Glutamatergic neuron (in vitro differentiated cells): ENCODE results near the gene VGLL2. TPM values are rescaled to one million over a fixed set of nuclear protein-coding genes. Genes with fewer than 3 reads are reported as not detected.

Source experiments
- DNase-seq: peaks from one replicate; pipeline ENCODE4 v3.0.0; 2022
- H3K27ac Mint-ChIP-seq: one replicate; pipeline ENCODE4 v1.8.0; 2020; ENCODE audit warnings: mild to moderate bottlenecking, mixed read lengths, inconsistent platforms; ENCODE audit not compliant: unreplicated experiment
- H3K27me3 Mint-ChIP-seq: one replicate; pipeline ENCODE4 v1.8.0; 2020; ENCODE audit warnings: mild to moderate bottlenecking, moderate library complexity, mixed read lengths, inconsistent platforms; ENCODE audit not compliant: unreplicated experiment
- H3K36me3 Mint-ChIP-seq: one replicate; pipeline ENCODE4 v1.8.0; 2020; ENCODE audit warnings: mild to moderate bottlenecking, mixed read lengths, inconsistent platforms; ENCODE audit not compliant: unreplicated experiment
- H3K4me1 Mint-ChIP-seq: one replicate; pipeline ENCODE4 v1.8.0; 2020; ENCODE audit warnings: mild to moderate bottlenecking, low read depth, mixed read lengths, inconsistent platforms; ENCODE audit not compliant: unreplicated experiment
- H3K4me3 Mint-ChIP-seq: one replicate; pipeline ENCODE4 v1.8.0; 2020; ENCODE audit warnings: mild to moderate bottlenecking, mixed read lengths, inconsistent platforms; ENCODE audit not compliant: unreplicated experiment
- H3K9me3 Mint-ChIP-seq: one replicate; pipeline ENCODE4 v1.8.0; 2020; ENCODE audit warnings: mild to moderate bottlenecking, moderate library complexity, mixed read lengths, inconsistent platforms; ENCODE audit not compliant: unreplicated experiment
- total RNA-seq: library from RNA; stranded (reverse); fragmentation: NEBNext Ultra II Directional; extraction: Animal tissue kit (Norgen Biotek cat#: 25700); gene quantifications from one replicate; pipeline ENCODE4 v1.2.1, GENCODE V29; 2021; ENCODE audit not compliant: unreplicated experiment
- TF ChIP-seq, protein P1 (sequence below): fragments of 200-600 bp; sonication (generic); IDR thresholded peaks from one replicate; pipeline ENCODE4 v1.5.0; 2021; ENCODE audit not compliant: partially characterized antibody, unreplicated experiment

The VGLL2 gene
- total RNA-seq, 1 donor from 2014 or later, result not detected

DNA sequence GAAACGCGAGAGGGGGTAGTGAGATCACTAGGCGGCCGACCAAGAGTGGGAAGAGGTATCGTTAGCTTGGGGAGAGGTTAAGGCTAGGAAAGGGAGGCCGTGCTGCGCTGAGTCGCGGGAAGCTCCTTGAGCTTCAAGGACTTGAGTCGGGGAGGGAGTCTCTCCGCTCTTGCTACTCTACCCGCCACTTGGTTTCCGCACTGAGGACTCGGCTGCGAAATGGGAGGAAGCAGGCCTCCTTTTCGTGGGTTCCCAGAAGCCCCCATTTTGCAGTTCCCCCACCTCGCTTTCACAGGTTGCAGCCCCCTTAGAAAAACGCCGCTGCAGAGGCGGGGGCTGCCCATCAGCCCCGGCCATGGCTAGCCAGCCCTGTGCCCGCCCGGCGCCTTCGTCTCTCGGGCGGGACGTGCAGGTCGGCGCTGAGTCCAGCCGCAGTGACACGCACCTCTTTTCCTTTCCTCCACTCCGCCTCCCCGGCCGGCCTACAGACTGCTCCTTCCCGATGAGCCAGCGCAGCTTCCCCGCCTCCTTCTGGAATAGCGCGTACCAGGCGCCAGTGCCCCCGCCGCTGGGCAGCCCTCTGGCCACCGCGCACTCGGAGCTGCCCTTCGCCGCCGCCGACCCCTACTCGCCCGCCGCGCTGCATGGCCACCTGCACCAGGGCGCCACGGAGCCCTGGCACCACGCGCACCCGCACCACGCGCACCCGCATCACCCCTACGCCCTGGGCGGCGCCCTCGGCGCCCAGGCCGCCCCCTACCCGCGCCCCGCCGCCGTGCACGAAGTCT, 4.9 kb downstream of the VGLL2 start:
- no peaks in the 10 kb centered on the region for H3K4me1 Mint-ChIP-seq
- H3K36me3 Mint-ChIP-seq, result no peaks in the 10 kb centered on the region
- H3K27ac Mint-ChIP-seq, result no peak overlapping the region
- TF ChIP-seq, protein P1, sequence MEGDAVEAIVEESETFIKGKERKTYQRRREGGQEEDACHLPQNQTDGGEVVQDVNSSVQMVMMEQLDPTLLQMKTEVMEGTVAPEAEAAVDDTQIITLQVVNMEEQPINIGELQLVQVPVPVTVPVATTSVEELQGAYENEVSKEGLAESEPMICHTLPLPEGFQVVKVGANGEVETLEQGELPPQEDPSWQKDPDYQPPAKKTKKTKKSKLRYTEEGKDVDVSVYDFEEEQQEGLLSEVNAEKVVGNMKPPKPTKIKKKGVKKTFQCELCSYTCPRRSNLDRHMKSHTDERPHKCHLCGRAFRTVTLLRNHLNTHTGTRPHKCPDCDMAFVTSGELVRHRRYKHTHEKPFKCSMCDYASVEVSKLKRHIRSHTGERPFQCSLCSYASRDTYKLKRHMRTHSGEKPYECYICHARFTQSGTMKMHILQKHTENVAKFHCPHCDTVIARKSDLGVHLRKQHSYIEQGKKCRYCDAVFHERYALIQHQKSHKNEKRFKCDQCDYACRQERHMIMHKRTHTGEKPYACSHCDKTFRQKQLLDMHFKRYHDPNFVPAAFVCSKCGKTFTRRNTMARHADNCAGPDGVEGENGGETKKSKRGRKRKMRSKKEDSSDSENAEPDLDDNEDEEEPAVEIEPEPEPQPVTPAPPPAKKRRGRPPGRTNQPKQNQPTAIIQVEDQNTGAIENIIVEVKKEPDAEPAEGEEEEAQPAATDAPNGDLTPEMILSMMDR, result no peak
- peak; percentile 65 for DNase-seq
- H3K4me3 Mint-ChIP-seq, result peak overlapping the region; percentile 81
- H3K9me3 Mint-ChIP-seq, result peaks cover 5% of the 10 kb centered on the region
- peaks cover 32% of the 10 kb centered on the region for H3K27me3 Mint-ChIP-seq

DNA sequence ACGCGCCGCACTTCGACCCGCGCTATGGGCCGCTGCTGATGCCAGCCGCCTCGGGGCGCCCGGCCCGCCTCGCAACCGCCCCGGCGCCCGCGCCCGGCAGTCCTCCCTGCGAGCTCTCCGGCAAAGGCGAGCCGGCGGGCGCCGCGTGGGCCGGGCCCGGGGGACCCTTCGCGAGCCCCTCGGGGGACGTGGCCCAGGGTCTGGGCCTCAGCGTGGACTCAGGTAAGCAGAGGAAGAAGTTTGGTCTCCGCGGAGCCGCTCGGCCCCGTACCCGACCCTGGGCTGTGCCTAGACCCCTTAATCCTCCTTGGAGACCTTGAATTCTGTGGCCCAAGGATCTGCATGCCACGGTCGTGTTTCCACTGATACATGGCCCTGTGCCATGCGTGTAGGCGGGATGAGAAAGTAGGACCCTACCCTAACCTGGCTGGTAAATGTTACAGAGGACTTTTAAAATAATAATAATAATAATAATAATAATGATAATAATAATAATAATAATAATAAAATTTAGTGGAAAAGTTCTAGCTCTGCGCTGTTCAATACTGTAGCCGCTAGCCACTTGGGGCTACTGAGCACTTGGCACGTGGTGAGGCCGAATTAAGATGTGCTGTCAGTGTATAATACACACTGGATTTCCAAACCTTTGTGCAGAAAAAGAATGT, 5.6 kb downstream of the VGLL2 start:
- Mint-ChIP-seq H3K4me1 (no peaks in the 10 kb centered on the region), H3K4me3 (peak overlapping the region; percentile 60), H3K27ac (no peak overlapping the region), H3K36me3 (no peaks in the 10 kb centered on the region), H3K27me3 (peaks cover 28% of the 10 kb centered on the region), H3K9me3 (peaks cover 5% of the 10 kb centered on the region)
- TF ChIP-seq, protein P1, result no peak
- DNase-seq, result peak; percentile 35

DNA sequence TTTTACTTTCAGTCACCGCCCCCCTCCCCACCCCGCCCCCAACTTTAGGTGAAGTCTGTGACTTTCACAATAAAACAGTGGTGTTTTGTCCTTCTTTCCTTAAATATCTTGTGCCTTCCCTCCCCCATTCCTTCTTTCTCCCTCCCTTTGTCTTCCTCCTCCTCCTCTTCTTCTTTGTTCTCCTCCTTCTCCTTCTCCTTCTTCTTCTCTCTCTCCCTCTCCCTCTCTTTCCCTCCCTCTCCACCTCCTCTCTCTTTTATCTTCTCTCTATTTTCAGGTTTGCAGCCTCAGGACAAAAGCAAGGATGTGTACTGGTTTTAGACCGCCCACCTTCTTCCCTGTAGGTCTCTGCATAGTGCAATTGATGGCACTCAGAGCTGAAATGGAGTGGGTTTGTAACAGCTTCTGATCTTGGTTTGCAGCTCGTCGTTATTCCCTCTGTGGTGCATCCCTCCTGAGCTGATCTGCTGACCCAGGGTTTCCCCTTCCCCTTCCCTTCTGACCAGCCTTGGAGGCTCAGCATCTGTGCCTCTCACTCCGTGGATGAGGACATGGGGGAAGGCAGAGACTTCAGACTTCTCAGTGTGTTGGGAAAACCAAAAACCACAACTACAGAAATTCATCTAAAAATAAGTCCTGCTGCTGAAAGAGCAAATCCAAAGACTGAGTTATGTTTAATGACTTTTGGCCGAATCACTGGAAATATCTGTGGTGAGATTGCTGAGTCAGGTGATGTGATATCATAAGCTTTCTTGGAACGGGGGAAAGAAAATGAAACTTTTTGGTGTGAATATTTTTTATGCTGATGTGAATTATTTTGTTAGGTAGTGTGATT, 6.9 kb downstream of the VGLL2 start:
- no peak overlapping the region for H3K27ac Mint-ChIP-seq
- H3K9me3 Mint-ChIP-seq, result no peaks in the 10 kb centered on the region
- TF ChIP-seq, protein P1, result no peak
- no peaks in the 10 kb centered on the region for H3K36me3 Mint-ChIP-seq
- H3K4me1 Mint-ChIP-seq, result no peaks in the 10 kb centered on the region
- H3K4me3 Mint-ChIP-seq, result no peak overlapping the region
- no peak for DNase-seq
- H3K27me3 Mint-ChIP-seq, result peaks cover 24% of the 10 kb centered on the region

DNA sequence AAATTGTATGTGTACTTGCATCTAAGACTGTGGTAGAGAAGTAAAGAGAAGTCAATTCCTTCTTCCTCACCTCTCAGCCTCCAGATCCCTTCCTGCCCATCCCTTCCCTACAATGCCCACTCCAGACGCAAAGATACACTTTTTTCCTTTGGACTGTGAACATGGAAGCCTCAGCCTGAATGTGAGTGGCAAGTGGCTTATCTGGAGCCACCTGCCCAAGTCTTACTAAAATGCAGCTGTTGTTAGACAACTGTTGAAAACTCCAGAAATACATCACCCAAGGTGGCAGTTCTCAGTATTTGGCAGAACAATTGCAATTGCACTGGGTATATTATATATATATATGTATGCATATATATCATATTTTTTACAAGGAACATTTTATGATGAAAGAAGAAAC, 7.5 kb downstream of the VGLL2 start:
- Mint-ChIP-seq H3K27me3 (peaks cover 24% of the 10 kb centered on the region), H3K36me3 (no peaks in the 10 kb centered on the region), H3K9me3 (no peaks in the 10 kb centered on the region), H3K4me1 (no peaks in the 10 kb centered on the region), H3K4me3 (no peak overlapping the region), H3K27ac (no peak overlapping the region)
- TF ChIP-seq, protein P1, result no peak
- no peak for DNase-seq
